Suprapubic skin (tissue), 3 donors: ENCODE data around the gene SULT1B1.
"Not testable (repeated sequence)": the region's sequence is repeated elsewhere in the genome, so short reads cannot be mapped to it uniquely, and the experiment has no call there.

ENCODE experiments used
- EP300 ChIP-seq: sonication (generic); formaldehyde crosslinking; IDR thresholded peaks from one replicate; pipeline ENCODE4 v1.6.1; 2017; ENCODE audit warnings: antibody characterized with exemption
- POLR2A ChIP-seq, 2 donors: fragments of 450-650 bp; IDR thresholded peaks; one replicate each; pipeline ENCODE4 v1.6.1; 2017; ENCODE audit warnings: antibody characterized with exemption in 2 of 2, mild to moderate bottlenecking in 2 of 2, moderate library complexity in 2 of 2
- TF ChIP-seq, protein P1 (sequence below), 2 donors: fragments of 200-600 bp in 1 of 2; fragments of 450-650 bp in 1 of 2; sonication (generic) in 1 of 2; IDR thresholded peaks; one replicate each; pipeline ENCODE4 v1.5.1; 2016 to 2019; ENCODE audit warnings: antibody characterized with exemption in 2 of 2, mild to moderate bottlenecking in 1 of 2, moderate library complexity in 1 of 2

DNA sequence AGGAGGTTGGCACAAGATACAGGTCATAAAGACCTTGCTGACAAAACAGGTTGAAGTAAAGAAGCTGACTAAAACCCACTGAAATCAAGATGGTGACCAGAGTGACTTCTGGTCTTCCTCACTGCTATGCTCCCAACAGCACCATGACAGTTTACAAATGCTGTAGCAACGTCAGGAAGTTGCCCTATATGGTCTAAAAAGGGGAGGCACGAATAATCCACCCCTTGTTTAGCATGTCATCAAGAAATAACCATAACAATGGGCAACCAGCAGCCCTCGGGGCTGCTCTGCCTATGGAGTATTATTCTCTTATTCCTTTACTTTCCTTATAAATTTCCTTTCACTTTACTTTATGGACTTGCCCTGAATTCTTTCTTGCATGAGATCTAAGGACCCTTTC is 8.1 kb upstream of the SULT1B1 start:
- TF ChIP-seq, protein P1, sequence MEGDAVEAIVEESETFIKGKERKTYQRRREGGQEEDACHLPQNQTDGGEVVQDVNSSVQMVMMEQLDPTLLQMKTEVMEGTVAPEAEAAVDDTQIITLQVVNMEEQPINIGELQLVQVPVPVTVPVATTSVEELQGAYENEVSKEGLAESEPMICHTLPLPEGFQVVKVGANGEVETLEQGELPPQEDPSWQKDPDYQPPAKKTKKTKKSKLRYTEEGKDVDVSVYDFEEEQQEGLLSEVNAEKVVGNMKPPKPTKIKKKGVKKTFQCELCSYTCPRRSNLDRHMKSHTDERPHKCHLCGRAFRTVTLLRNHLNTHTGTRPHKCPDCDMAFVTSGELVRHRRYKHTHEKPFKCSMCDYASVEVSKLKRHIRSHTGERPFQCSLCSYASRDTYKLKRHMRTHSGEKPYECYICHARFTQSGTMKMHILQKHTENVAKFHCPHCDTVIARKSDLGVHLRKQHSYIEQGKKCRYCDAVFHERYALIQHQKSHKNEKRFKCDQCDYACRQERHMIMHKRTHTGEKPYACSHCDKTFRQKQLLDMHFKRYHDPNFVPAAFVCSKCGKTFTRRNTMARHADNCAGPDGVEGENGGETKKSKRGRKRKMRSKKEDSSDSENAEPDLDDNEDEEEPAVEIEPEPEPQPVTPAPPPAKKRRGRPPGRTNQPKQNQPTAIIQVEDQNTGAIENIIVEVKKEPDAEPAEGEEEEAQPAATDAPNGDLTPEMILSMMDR (IDR thresholded peaks at IDR 0.05) = not testable (repeated sequence)
- TF ChIP-seq POLR2A (IDR thresholded peaks at IDR 0.05); EP300: not testable (repeated sequence)
